H9 (cell line): ENCODE results near the gene MYO1F. TPM values are rescaled to one million over a fixed set of nuclear protein-coding genes. Genes with fewer than 3 reads are reported as not detected.

Source experiments
- DNase-seq: peaks from one replicate; pipeline ENCODE4 v3.0.0-alpha.2; 2017
- H2AFZ ChIP-seq: one replicate; pipeline ENCODE4 v1.6.1; 2013; ENCODE audit warnings: mild to moderate bottlenecking, low read length, control low read depth, moderate library complexity
- H2AK5ac ChIP-seq: 2 replicates; pipeline ENCODE4 v1.6.1; 2013; ENCODE audit warnings: low read length, control low read depth, mixed read lengths; ENCODE audit not compliant: insufficient read length
- H2BK120ac ChIP-seq: one replicate; pipeline ENCODE4 v1.6.1; 2013; ENCODE audit warnings: low read depth, mild to moderate bottlenecking, low read length, control low read depth, inconsistent platforms; ENCODE audit not compliant: poor library complexity, severe bottlenecking
- H2BK12ac ChIP-seq: 2 replicates; pipeline ENCODE4 v1.6.1; 2013; ENCODE audit warnings: low read length, control low read depth, mixed read lengths, low read depth; ENCODE audit not compliant: insufficient read length
- H2BK15ac ChIP-seq: 2 replicates; pipeline ENCODE4 v1.6.1; 2013; ENCODE audit warnings: low read depth, low read length, control low read depth
- H2BK20ac ChIP-seq: one replicate; pipeline ENCODE4 v1.6.1; 2013; ENCODE audit warnings: low read depth, mild to moderate bottlenecking, low read length, control low read depth, inconsistent platforms; ENCODE audit not compliant: poor library complexity, severe bottlenecking
- H2BK5ac ChIP-seq: 2 replicates; pipeline ENCODE4 v1.6.1; 2013; ENCODE audit warnings: low read length, control low read depth, mixed read lengths; ENCODE audit not compliant: insufficient read length
- H3K14ac ChIP-seq: 2 replicates; pipeline ENCODE4 v1.6.1; 2013; ENCODE audit warnings: low read length, control low read depth; ENCODE audit not compliant: insufficient read depth
- H3K18ac ChIP-seq: 2 replicates; pipeline ENCODE4 v1.6.1; 2013; ENCODE audit warnings: low read depth, mild to moderate bottlenecking, mixed read lengths, low read length, control low read depth; ENCODE audit not compliant: insufficient read length
- H3K23ac ChIP-seq: 2 replicates; pipeline ENCODE4 v1.6.1; 2013; ENCODE audit warnings: low read length, control low read depth, mixed read lengths, low read depth; ENCODE audit not compliant: insufficient read length
- H3K23me2 ChIP-seq: 2 replicates; pipeline ENCODE4 v1.6.1; 2013; ENCODE audit warnings: low read depth, mild to moderate bottlenecking, mixed read lengths, low read length, control low read depth; ENCODE audit not compliant: insufficient read length, poor library complexity, severe bottlenecking
- H3K27ac ChIP-seq: 2 replicates; pipeline ENCODE4 v1.5.1; 2013; ENCODE audit warnings: low read length, control low read depth, mixed read lengths, low read depth; ENCODE audit not compliant: insufficient read length
- H3K27me3 ChIP-seq: 2 replicates; pipeline ENCODE4 v1.6.1; 2013; ENCODE audit warnings: low read length, control low read depth, inconsistent platforms; ENCODE audit not compliant: insufficient read depth
- H3K4ac ChIP-seq: 2 replicates; pipeline ENCODE4 v1.6.1; 2013; ENCODE audit warnings: low read depth, mild to moderate bottlenecking, control low read depth, inconsistent platforms, low read length, moderate library complexity
- H3K4me1 ChIP-seq: 2 replicates; pipeline ENCODE4 v1.6.1; 2013; ENCODE audit warnings: low read length, control low read depth, inconsistent platforms; ENCODE audit not compliant: insufficient read depth
- H3K4me2 ChIP-seq: 2 replicates; pipeline ENCODE4 v1.6.1; 2013; ENCODE audit warnings: low read length, control low read depth, mixed read lengths; ENCODE audit not compliant: insufficient read length, insufficient read depth
- H3K56ac ChIP-seq: 2 replicates; pipeline ENCODE4 v1.6.1; 2013; ENCODE audit warnings: low read depth, mild to moderate bottlenecking, mixed read lengths, low read length, control low read depth; ENCODE audit not compliant: insufficient read length
- H3K79me1 ChIP-seq: 2 replicates; pipeline ENCODE4 v1.6.1; 2013; ENCODE audit warnings: low read depth, mild to moderate bottlenecking, moderate library complexity, low read length, control low read depth, inconsistent platforms; ENCODE audit not compliant: insufficient read depth, poor library complexity, severe bottlenecking
- H3K79me2 ChIP-seq: 2 replicates; pipeline ENCODE4 v1.6.1; 2013; ENCODE audit warnings: low read length, control low read depth, inconsistent platforms; ENCODE audit not compliant: insufficient read depth
- H3K9ac ChIP-seq: 2 replicates; pipeline ENCODE4 v1.6.1; 2013; ENCODE audit warnings: low read length, control low read depth, mixed read lengths; ENCODE audit not compliant: insufficient read length; ENCODE audit errors: extremely low read depth
- H3K9me3 ChIP-seq: one replicate; pipeline ENCODE4 v1.6.1; 2013; ENCODE audit warnings: low read depth, low read length, inconsistent platforms; ENCODE audit not compliant: control insufficient read depth
- H3T11ph ChIP-seq: one replicate; pipeline ENCODE4 v1.6.1; 2013; ENCODE audit warnings: mild to moderate bottlenecking, low read length, control low read depth, inconsistent platforms
- H4K20me1 ChIP-seq: one replicate; pipeline ENCODE4 v1.6.1; 2013; ENCODE audit not compliant: control insufficient read depth, insufficient read length, insufficient read depth
- H4K5ac ChIP-seq: 2 replicates; pipeline ENCODE4 v1.6.1; 2013; ENCODE audit warnings: low read depth, mild to moderate bottlenecking, mixed read lengths, low read length, control low read depth; ENCODE audit not compliant: insufficient read length
- H4K8ac ChIP-seq: replicated peaks from 2 replicates; pipeline ENCODE4 v1.6.1; 2013; ENCODE audit warnings: low read length, control low read depth, mixed read lengths, low read depth; ENCODE audit not compliant: insufficient read length
- H4K91ac ChIP-seq: 2 replicates; pipeline ENCODE4 v1.6.1; 2013; ENCODE audit warnings: low read depth, mild to moderate bottlenecking, moderate library complexity, mixed read lengths, low read length, control low read depth; ENCODE audit not compliant: insufficient read length
- H3K27ac Mint-ChIP-seq, 3 experiments: 2 replicates in 2 of 3; 3 replicates in 1 of 3; pipeline ENCODE4 v1.8.0; 2020 to 2021; ENCODE audit warnings: mixed read lengths in 3 of 3, mild to moderate bottlenecking in 1 of 3, moderate library complexity in 1 of 3
- H3K27me3 Mint-ChIP-seq: 2 replicates; pipeline ENCODE4 v1.8.0; 2021; ENCODE audit warnings: low read depth, mild to moderate bottlenecking, moderate library complexity, mixed read lengths
- H3K36me3 Mint-ChIP-seq, 3 experiments: 2 replicates in 2 of 3; 3 replicates in 1 of 3; pipeline ENCODE4 v1.8.0; 2020 to 2021; ENCODE audit warnings: low read depth in 3 of 3, mixed read lengths in 3 of 3; ENCODE audit not compliant: insufficient read depth in 1 of 3
- H3K4me1 Mint-ChIP-seq, 2 experiments: 2 replicates each; pipeline ENCODE4 v1.8.0; 2020; ENCODE audit warnings: mixed read lengths in 2 of 2
- H3K4me3 Mint-ChIP-seq, 2 experiments: 2 replicates in 1 of 2; 3 replicates in 1 of 2; pipeline ENCODE4 v1.8.0; 2020 to 2021; ENCODE audit warnings: mild to moderate bottlenecking in 2 of 2, mixed read lengths in 2 of 2, moderate library complexity in 1 of 2
- H3K9me3 Mint-ChIP-seq, 2 experiments: 2 replicates in 1 of 2; 3 replicates in 1 of 2; pipeline ENCODE4 v1.8.0; 2020; ENCODE audit warnings: mild to moderate bottlenecking in 2 of 2, mixed read lengths in 2 of 2, moderate library complexity in 1 of 2
- WGBS: extraction: QIAGEN DNeasy Blood & Tissue Kit; methylation state at CpG from one replicate; pipeline ENCODE4 v1.1.7; 2013; ENCODE audit warnings: missing lambda C conversion rate, low lambda C conversion rate, mixed read lengths; ENCODE audit not compliant: insufficient read length; ENCODE audit errors: extremely low coverage; 5-methylcytosine and 5-hydroxymethylcytosine counted together
- total RNA-seq: library from RNA; stranded (reverse); gene quantifications from 2 replicates; pipeline ENCODE4 v1.2.1, GENCODE V29; 2021
- TF ChIP-seq, protein P1 (sequence below): fragments of 200-600 bp; sonication (generic); conservative IDR thresholded peaks from 3 replicates; pipeline ENCODE4 v1.8.0; 2021; ENCODE audit warnings: antibody characterized with exemption, mild to moderate bottlenecking

The MYO1F gene
- total RNA-seq, 1 experiment from 2014 or later = 1.0 TPM

DNA sequence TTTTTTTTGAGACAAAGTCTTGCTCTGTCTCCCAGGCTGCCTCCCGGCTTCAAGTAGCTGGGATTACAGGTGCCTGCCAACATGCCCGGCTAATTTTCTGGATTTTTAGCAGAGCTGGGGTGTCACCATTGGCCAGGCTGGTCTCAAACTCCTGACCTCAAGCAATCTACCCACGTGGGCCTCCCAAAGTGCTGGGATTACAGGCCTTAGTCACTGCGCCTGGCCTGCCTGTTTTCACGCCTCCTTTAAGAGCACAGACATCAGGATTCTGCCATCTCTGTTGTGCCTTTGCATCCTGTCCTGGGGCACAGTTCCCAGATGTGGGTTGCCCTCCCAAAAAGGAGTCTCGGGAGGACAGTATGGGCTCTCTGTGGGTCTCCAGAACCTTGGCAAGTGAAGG lies 72.3 kb downstream of the MYO1F start:
- H3K4me2 ChIP-seq = no peak overlapping the region
- no CpG with 5 or more reads among the region's 6 CpGs for WGBS
- H3K23ac ChIP-seq = no peak overlapping the region
- no peak for DNase-seq
- H3K4me1 ChIP-seq = no peaks in the 10 kb centered on the region
- peaks cover 0 to 3% (median 0%) of the 10 kb centered on the region in 3 experiments; a peak in 3 of 7 replicates for H3K36me3 Mint-ChIP-seq
- peak overlapping the region; percentile 56 to 73 for H3K4me3 Mint-ChIP-seq
- no peaks in the 10 kb centered on the region for H3K27me3 ChIP-seq
- H4K20me1 ChIP-seq = no peaks in the 10 kb centered on the region
- no peak overlapping the region for H2AFZ ChIP-seq
- H2BK20ac ChIP-seq = no peak overlapping the region
- H3K14ac ChIP-seq = no peak overlapping the region
- H3K4me1 Mint-ChIP-seq = peaks cover 13 to 26% of the 10 kb centered on the region in 2 experiments
- H2AK5ac ChIP-seq = no peak overlapping the region
- peaks cover 5% of the 10 kb centered on the region for H3K23me2 ChIP-seq
- no peak overlapping the region for H3T11ph ChIP-seq
- H3K27ac Mint-ChIP-seq = peak overlapping the region in 1 of 3 experiments; percentile 85; a peak in 1 of 7 replicates
- no peak overlapping the region for H4K5ac ChIP-seq
- no peak overlapping the region for H3K4ac ChIP-seq
- H3K79me1 ChIP-seq = no peaks in the 10 kb centered on the region
- H3K9me3 ChIP-seq = no peaks in the 10 kb centered on the region
- H3K79me2 ChIP-seq = no peaks in the 10 kb centered on the region
- no peak overlapping the region for H3K27ac ChIP-seq
- H4K8ac ChIP-seq = no peak overlapping the region
- H2BK12ac ChIP-seq = no peak overlapping the region
- no peak overlapping the region for H3K9ac ChIP-seq
- H2BK5ac ChIP-seq = no peak overlapping the region
- H2BK120ac ChIP-seq = no peak overlapping the region
- H3K9me3 Mint-ChIP-seq = no peaks in the 10 kb centered on the region
- peaks cover 3% of the 10 kb centered on the region for H3K27me3 Mint-ChIP-seq
- no peak overlapping the region for H3K56ac ChIP-seq
- H2BK15ac ChIP-seq = no peak overlapping the region
- no peak overlapping the region for H4K91ac ChIP-seq
- TF ChIP-seq, protein P1, sequence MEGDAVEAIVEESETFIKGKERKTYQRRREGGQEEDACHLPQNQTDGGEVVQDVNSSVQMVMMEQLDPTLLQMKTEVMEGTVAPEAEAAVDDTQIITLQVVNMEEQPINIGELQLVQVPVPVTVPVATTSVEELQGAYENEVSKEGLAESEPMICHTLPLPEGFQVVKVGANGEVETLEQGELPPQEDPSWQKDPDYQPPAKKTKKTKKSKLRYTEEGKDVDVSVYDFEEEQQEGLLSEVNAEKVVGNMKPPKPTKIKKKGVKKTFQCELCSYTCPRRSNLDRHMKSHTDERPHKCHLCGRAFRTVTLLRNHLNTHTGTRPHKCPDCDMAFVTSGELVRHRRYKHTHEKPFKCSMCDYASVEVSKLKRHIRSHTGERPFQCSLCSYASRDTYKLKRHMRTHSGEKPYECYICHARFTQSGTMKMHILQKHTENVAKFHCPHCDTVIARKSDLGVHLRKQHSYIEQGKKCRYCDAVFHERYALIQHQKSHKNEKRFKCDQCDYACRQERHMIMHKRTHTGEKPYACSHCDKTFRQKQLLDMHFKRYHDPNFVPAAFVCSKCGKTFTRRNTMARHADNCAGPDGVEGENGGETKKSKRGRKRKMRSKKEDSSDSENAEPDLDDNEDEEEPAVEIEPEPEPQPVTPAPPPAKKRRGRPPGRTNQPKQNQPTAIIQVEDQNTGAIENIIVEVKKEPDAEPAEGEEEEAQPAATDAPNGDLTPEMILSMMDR = no peak
- H3K18ac ChIP-seq = no peak overlapping the region
